DOHH2 (cell line): Measurements from ENCODE around the gene NFATC2IP.

Source experiments
- CTCF ChIP-seq: fragments of 200-600 bp; sonication (generic); IDR thresholded peaks from one replicate; pipeline ENCODE4 v1.5.1; 2014; ENCODE audit warnings: antibody characterized with exemption, mild to moderate bottlenecking, low read depth, low read length; ENCODE audit not compliant: poor library complexity, severe bottlenecking
- EZH2phosphoT487 ChIP-seq: fragments of 200-600 bp; sonication (generic); IDR thresholded peaks from 2 replicates; pipeline ENCODE4 v1.6.1; 2017; ENCODE audit warnings: borderline replicate concordance, mild to moderate bottlenecking, antibody characterized with exemption, low read length, moderate library complexity, mixed read lengths

GRCh38 chr16:28904828-28905227, 45.9 kb upstream of the NFATC2IP start:
- TF ChIP-seq CTCF (no peak), EZH2phosphoT487 (no peak)
